ENCODE data around the gene NYNRIN. TPM values are rescaled to one million over a fixed set of nuclear protein-coding genes. Genes with fewer than 3 reads are reported as not detected.
A peak's percentile ranks its signal among the peaks of the same experiment; 100 is the strongest.

Gene NYNRIN
- total RNA-seq, 4 donors from 2014 or later: 3.2 to 15.5 (median 10.3) TPM

- no peaks in the 10 kb centered on the region for H3K36me3 ChIP-seq
- peaks cover 0 to 35% (median 5%) of the 10 kb centered on the region in 4 donors for H3K4me1 ChIP-seq
- peak overlapping the region; percentile 53 to 81 (median 62) for H3K27ac ChIP-seq
- H3K9me3 ChIP-seq: no peaks in the 10 kb centered on the region
- peak overlapping the region; percentile 46 to 76 (median 57) for H3K4me3 ChIP-seq
- TF ChIP-seq CTCF (IDR thresholded peaks at IDR 0.05) (no peak), POLR2A (IDR thresholded peaks at IDR 0.05) (no peak)
- DNase-seq: peak in 2 of 3 donors; percentile 44 to 49
- H3K27me3 ChIP-seq: no peaks in the 10 kb centered on the region
These were observed 530 bp upstream of the NYNRIN start for GRCh38 chr14:24398293-24398652.

- Histone ChIP-seq H3K27ac (peak overlapping the region; percentile 53 to 81 (median 62)), H3K27me3 (no peaks in the 10 kb centered on the region), H3K4me3 (peak overlapping the region; percentile 46 to 76 (median 57)), H3K4me1 (peaks cover 0 to 35% (median 5%) of the 10 kb centered on the region in 4 donors), H3K36me3 (no peaks in the 10 kb centered on the region), H3K9me3 (no peaks in the 10 kb centered on the region)
- TF ChIP-seq CTCF (IDR thresholded peaks at IDR 0.05): no peak
- no peak for TF ChIP-seq POLR2A (IDR thresholded peaks at IDR 0.05)
- peak in 2 of 3 donors; percentile 53 to 57 for DNase-seq
These were observed 632 bp downstream of the NYNRIN start for GRCh38 chr14:24399447-24399822.

- Histone ChIP-seq H3K4me3 (peak overlapping the region in 3 of 4 donors; percentile 47 to 76 (median 67)), H3K9me3 (no peaks in the 10 kb centered on the region), H3K4me1 (peaks cover 0 to 35% (median 5%) of the 10 kb centered on the region in 4 donors), H3K27ac (peak overlapping the region in 2 of 4 donors; percentile 31 to 81), H3K27me3 (no peaks in the 10 kb centered on the region), H3K36me3 (no peaks in the 10 kb centered on the region)
- peak in 2 of 3 donors; percentile 43 to 49 for DNase-seq
- TF ChIP-seq POLR2A (IDR thresholded peaks at IDR 0.05): no peak
- TF ChIP-seq CTCF (IDR thresholded peaks at IDR 0.05): no peak
These were observed 1.4 kb downstream of the NYNRIN start for GRCh38 chr14:24399999-24400718.

GRCh38 chr14:24401810-24402702 lies 3.3 kb downstream of the NYNRIN start:
- H3K36me3 ChIP-seq: no peaks in the 10 kb centered on the region
- peak overlapping the region in 1 of 4 donors; percentile 1 for H3K27ac ChIP-seq
- peak in 1 of 3 donors; percentile 44 for DNase-seq
- H3K4me1 ChIP-seq: peaks cover 0 to 35% (median 5%) of the 10 kb centered on the region in 4 donors
- no peak overlapping the region for H3K4me3 ChIP-seq
- H3K9me3 ChIP-seq: no peaks in the 10 kb centered on the region
- TF ChIP-seq CTCF (IDR thresholded peaks at IDR 0.05): no peak
- no peak for TF ChIP-seq POLR2A (IDR thresholded peaks at IDR 0.05)
- H3K27me3 ChIP-seq: no peaks in the 10 kb centered on the region

- Histone ChIP-seq H3K27ac (peak overlapping the region in 1 of 4 donors; percentile 32), H3K9me3 (no peaks in the 10 kb centered on the region), H3K27me3 (no peaks in the 10 kb centered on the region), H3K4me3 (no peak overlapping the region), H3K36me3 (peaks cover 0 to 2% (median 0%) of the 10 kb centered on the region in 3 donors), H3K4me1 (peaks cover 0 to 30% (median 5%) of the 10 kb centered on the region in 4 donors)
- TF ChIP-seq POLR2A (IDR thresholded peaks at IDR 0.05) (no peak), CTCF (IDR thresholded peaks at IDR 0.05) (no peak)
- DNase-seq: no peak
These were observed 4.6 kb downstream of the NYNRIN start for GRCh38 chr14:24403294-24403998.

Measured in Peyer's patch (tissue), 4 donors.